ENCODE data around the gene KRTAP26-1. TPM values are rescaled to one million over a fixed set of nuclear protein-coding genes. Genes with fewer than 3 reads are reported as not detected.

Gene KRTAP26-1
- not detected in 3 replicates for total RNA-seq

GRCh38 chr21:30320215-30320614 lies at the start of gene KRTAP26-1:
Gene KRTAP26-1, minus strand, starts transcription at chr21:30320315. Its CDS starts 280 bp downstream, at chr21:30320035.
- peaks cover 10% of the 10 kb centered on the region for H3K9me3 Mint-ChIP-seq
- H3K27me3 Mint-ChIP-seq (ENCODE audit: low read depth) = peaks cover 4% of the 10 kb centered on the region
- TF ChIP-seq CTCF (IDR thresholded peaks at IDR 0.05; ENCODE audit: unreplicated experiment) = no peak
- no peak within 1 kb of the TSS for H3K4me3 Mint-ChIP-seq
- no peak for DNase-seq (ENCODE audit: low spot score in 2 of 2, unreplicated experiment in 2 of 2)
- no peaks in the 10 kb centered on the region for H3K4me1 Mint-ChIP-seq
- no peaks in the 10 kb centered on the region for H3K36me3 Mint-ChIP-seq
- H3K27ac Mint-ChIP-seq = no peak within 1 kb of the TSS

- H3K36me3 Mint-ChIP-seq = no peaks in the 10 kb centered on the region
Measured at GRCh38 chr21:30355906-30356305, 35.8 kb upstream of the KRTAP26-1 start.

GRCh38 chr21:30354308-30355005 lies 34.3 kb upstream of the KRTAP26-1 start:
- DNase-seq (ENCODE audit: low spot score in 2 of 2, unreplicated experiment in 2 of 2) = no peak
- H3K27ac Mint-ChIP-seq = no peak overlapping the region
- H3K9me3 Mint-ChIP-seq = no peaks in the 10 kb centered on the region
- H3K36me3 Mint-ChIP-seq = no peaks in the 10 kb centered on the region
- no peak overlapping the region for H3K4me3 Mint-ChIP-seq
- H3K27me3 Mint-ChIP-seq (ENCODE audit: low read depth) = peaks cover 22% of the 10 kb centered on the region
- H3K4me1 Mint-ChIP-seq = peaks cover 5% of the 10 kb centered on the region
- TF ChIP-seq CTCF (IDR thresholded peaks at IDR 0.05; ENCODE audit: unreplicated experiment) = no peak

More at GRCh38 chr21:30355906-30356305, 35.8 kb upstream of the KRTAP26-1 start:
- Mint-ChIP-seq H3K9me3 (no peaks in the 10 kb centered on the region), H3K27ac (no peak overlapping the region), H3K4me1 (no peaks in the 10 kb centered on the region), H3K4me3 (no peak overlapping the region), H3K27me3 (ENCODE audit: low read depth) (peaks cover 27% of the 10 kb centered on the region)
- DNase-seq (ENCODE audit: low spot score in 2 of 2, unreplicated experiment in 2 of 2) = no peak
- no peak for TF ChIP-seq CTCF (IDR thresholded peaks at IDR 0.05; ENCODE audit: unreplicated experiment)

- Mint-ChIP-seq H3K27ac (no peak overlapping the region), H3K4me3 (no peak overlapping the region), H3K27me3 (ENCODE audit: low read depth) (peaks cover 19% of the 10 kb centered on the region), H3K4me1 (peaks cover 5% of the 10 kb centered on the region), H3K36me3 (no peaks in the 10 kb centered on the region), H3K9me3 (no peaks in the 10 kb centered on the region)
- TF ChIP-seq CTCF (IDR thresholded peaks at IDR 0.05; ENCODE audit: unreplicated experiment) = no peak
- DNase-seq (ENCODE audit: low spot score in 2 of 2, unreplicated experiment in 2 of 2) = no peak
Measured at GRCh38 chr21:30351534-30351933, 31.4 kb upstream of the KRTAP26-1 start.

- Mint-ChIP-seq H3K4me1 (peaks cover 5% of the 10 kb centered on the region), H3K27me3 (ENCODE audit: low read depth) (peaks cover 10% of the 10 kb centered on the region), H3K27ac (no peak overlapping the region), H3K4me3 (no peak overlapping the region), H3K36me3 (no peaks in the 10 kb centered on the region), H3K9me3 (peaks cover 11% of the 10 kb centered on the region)
- DNase-seq (ENCODE audit: low spot score in 2 of 2, unreplicated experiment in 2 of 2) = no peak
- no peak for TF ChIP-seq CTCF (IDR thresholded peaks at IDR 0.05; ENCODE audit: unreplicated experiment)
Measured at GRCh38 chr21:30349572-30349971, 29.5 kb upstream of the KRTAP26-1 start.

All from mesothelial cell of epicardium (in vitro differentiated cells).